IMR-90 (cell line): Measurements from ENCODE around the gene LONP1. TPM values are rescaled to one million over a fixed set of nuclear protein-coding genes. Genes with fewer than 3 reads are reported as not detected.

Source experiments
- ATAC-seq: fragments of 200-7000 bp; cut with Tn5 transposase; 2 replicates; pipeline ENCODE4 v1.9.1; 2020; ENCODE audit warnings: low read depth, mild to moderate bottlenecking, moderate library complexity
- BruUV-seq: library from RNA; stranded (reverse); fragments of 400-500 nt; replicated peaks from 2 replicates; lab custom pipeline; 2021; lab: Mats Ljungman, UMichigan
- CTCF ChIA-PET: fragments of 300-600 bp; formaldehyde crosslinking; extraction: SDS; loops from one replicate; lab custom pipeline; 2021; ENCODE audit warnings: antibody characterized with exemption; lab: Yijun Ruan, JAX
- POLR2A ChIA-PET: fragments of 300-600 bp; sonication (Branson Sonifier 250); formaldehyde crosslinking; loops from one replicate; lab custom pipeline; 2022; ENCODE audit warnings: antibody characterized with exemption; ENCODE audit not compliant: unreplicated experiment; lab: Charles Lee
- DNase-seq: peaks from one replicate; pipeline ENCODE4 v3.0.0; 2013
- H2AFZ ChIP-seq: replicated peaks from 2 replicates; pipeline ENCODE3; 2013; ENCODE audit warnings: low read length, mild to moderate bottlenecking; ENCODE audit not compliant: poor library complexity
- H2AK5ac ChIP-seq: 2 replicates; pipeline ENCODE4 v1.6.1; 2013; ENCODE audit warnings: low read depth, low read length, inconsistent platforms
- H2AK9ac ChIP-seq: replicated peaks from 2 replicates; pipeline ENCODE3; 2013; ENCODE audit warnings: mild to moderate bottlenecking, low read depth, low read length, moderate library complexity; ENCODE audit not compliant: poor library complexity
- H2BK120ac ChIP-seq: 2 replicates; pipeline ENCODE4 v1.6.1; 2013; ENCODE audit warnings: low read depth, low read length, inconsistent platforms
- H2BK15ac ChIP-seq: 3 replicates; pipeline ENCODE4 v1.6.1; 2013; ENCODE audit warnings: low read depth, low read length, inconsistent platforms
- H2BK20ac ChIP-seq: 2 replicates; pipeline ENCODE4 v1.6.1; 2013; ENCODE audit warnings: low read depth, mild to moderate bottlenecking, inconsistent platforms, low read length, moderate library complexity
- H2BK5ac ChIP-seq: 2 replicates; pipeline ENCODE4 v1.6.1; 2013; ENCODE audit warnings: mild to moderate bottlenecking, low read depth, low read length, inconsistent platforms; ENCODE audit not compliant: poor library complexity, severe bottlenecking
- H3K14ac ChIP-seq: replicated peaks from 2 replicates; pipeline ENCODE4 v1.6.1; 2013; ENCODE audit warnings: low read depth, low read length, inconsistent platforms
- H3K18ac ChIP-seq: 2 replicates; pipeline ENCODE4 v1.6.1; 2013; ENCODE audit warnings: low read depth, low read length, control low read depth
- H3K23ac ChIP-seq: 2 replicates; pipeline ENCODE4 v1.6.1; 2013; ENCODE audit warnings: low read depth, low read length, inconsistent platforms
- H3K27ac ChIP-seq: 2 replicates; pipeline ENCODE4 v1.5.1; 2013; ENCODE audit warnings: mild to moderate bottlenecking, control low read depth, low read length; ENCODE audit not compliant: insufficient read depth
- H3K27me3 ChIP-seq: 2 replicates; pipeline ENCODE4 v1.6.1; 2013; ENCODE audit warnings: low read length; ENCODE audit not compliant: control insufficient read depth, insufficient read depth
- H3K36me3 ChIP-seq: 2 replicates; pipeline ENCODE4 v1.6.1; 2013; ENCODE audit warnings: low read length, mixed read lengths; ENCODE audit not compliant: control insufficient read depth, insufficient read depth
- H3K4ac ChIP-seq: 2 replicates; pipeline ENCODE4 v1.6.1; 2013; ENCODE audit warnings: low read depth, low read length, inconsistent platforms
- H3K4me1 ChIP-seq: 2 replicates; pipeline ENCODE4 v1.6.1; 2013; ENCODE audit warnings: low read length, mixed read lengths; ENCODE audit not compliant: control insufficient read depth, insufficient read depth
- H3K4me2 ChIP-seq: 2 replicates; pipeline ENCODE4 v1.6.1; 2013; ENCODE audit warnings: low read depth, mild to moderate bottlenecking, control low read depth, low read length, moderate library complexity
- H3K4me3 ChIP-seq: 2 replicates; pipeline ENCODE4 v1.5.1; 2013; ENCODE audit warnings: low read depth, mild to moderate bottlenecking, control low read depth, low read length, moderate library complexity; ENCODE audit not compliant: insufficient read depth
- H3K56ac ChIP-seq: 2 replicates; pipeline ENCODE4 v1.6.1; 2013; ENCODE audit warnings: low read length, inconsistent platforms; ENCODE audit not compliant: insufficient read depth; ENCODE audit errors: extremely low read depth
- H3K79me1 ChIP-seq, 2 experiments: 2 replicates each; pipeline ENCODE4 v1.6.1; 2013; ENCODE audit warnings: low read length in 2 of 2, inconsistent platforms in 1 of 2, low read depth in 1 of 2
- H3K9ac ChIP-seq: 2 replicates; pipeline ENCODE4 v1.6.1; 2013; ENCODE audit warnings: low read depth, low read length, control low read depth
- H3K9me1 ChIP-seq: 2 replicates; pipeline ENCODE4 v1.6.1; 2013; ENCODE audit warnings: low read length, inconsistent platforms; ENCODE audit not compliant: insufficient read depth
- H3K9me3 ChIP-seq: 2 replicates; pipeline ENCODE4 v1.6.1; 2013; ENCODE audit warnings: low read length; ENCODE audit not compliant: control insufficient read depth, insufficient read depth
- H4K20me1 ChIP-seq: 2 replicates; pipeline ENCODE4 v1.6.1; 2013; ENCODE audit warnings: low read length, inconsistent platforms; ENCODE audit not compliant: insufficient read depth
- H4K5ac ChIP-seq: 2 replicates; pipeline ENCODE4 v1.6.1; 2013; ENCODE audit warnings: mild to moderate bottlenecking, low read depth, low read length, control low read depth
- H4K8ac ChIP-seq, 2 experiments: 2 replicates each; pipeline ENCODE4 v1.6.1; 2013; ENCODE audit warnings: low read depth in 2 of 2, low read length in 2 of 2, control low read depth in 1 of 2, inconsistent platforms in 1 of 2
- H4K91ac ChIP-seq: 2 replicates; pipeline ENCODE4 v1.6.1; 2013; ENCODE audit warnings: low read depth, low read length, inconsistent platforms; ENCODE audit not compliant: insufficient read depth
- ELK1 ChIP-seq: fragments of 150-350 bp; IDR thresholded peaks from 2 replicates; pipeline ENCODE4 v1.6.1; 2016; ENCODE audit warnings: low read depth, mild to moderate bottlenecking, low read length, moderate library complexity, borderline replicate concordance
- MAFK ChIP-seq: IDR thresholded peaks from 2 replicates; pipeline ENCODE4 v1.6.1; 2012; ENCODE audit warnings: low read depth, low read length, improper control_type of control experiment
- POLR2A ChIP-seq: IDR thresholded peaks from 2 replicates; pipeline ENCODE4 v1.6.1; 2012; ENCODE audit warnings: mild to moderate bottlenecking, low read depth, low read length
- RAD21 ChIP-seq: IDR thresholded peaks from 2 replicates; pipeline ENCODE4 v1.6.1; 2012; ENCODE audit warnings: low read length, improper control_type of control experiment
- RCOR1 ChIP-seq: IDR thresholded peaks from 2 replicates; pipeline ENCODE4 v1.6.1; 2012; ENCODE audit warnings: mild to moderate bottlenecking, low read length, improper control_type of control experiment; ENCODE audit not compliant: insufficient replicate concordance
- SMC3 ChIP-seq: fragments of 150-350 bp; IDR thresholded peaks from 2 replicates; pipeline ENCODE4 v1.6.1; 2016; ENCODE audit warnings: low read depth, mild to moderate bottlenecking, antibody characterized with exemption, low read length, moderate library complexity
- WGBS, 2 experiments: methylation state at CpG; one replicate each; pipeline versions ENCODE4 v1.1.5 to v1.1.7; 2013; ENCODE audit warnings: missing lambda C conversion rate in 2 of 2; ENCODE audit not compliant: insufficient read length in 1 of 2; ENCODE audit errors: extremely low coverage in 2 of 2; 5-methylcytosine and 5-hydroxymethylcytosine counted together
- dilution Hi-C: fragments of 300-500 bp; cut with HindIII; formaldehyde crosslinking; loops from one replicate; pipeline ENCODE4 v1.14.3; 2018; ENCODE audit warnings: low sequenced_read_pairs; ENCODE audit not compliant: unreplicated experiment
- in situ Hi-C: fragments of 300-500 bp; cut with MboI; formaldehyde crosslinking; loops from 3 replicates; pipeline ENCODE4 v1.14.3; 2019; ENCODE audit warnings: low sequenced_read_pairs, inconsistent platforms, mixed read lengths
- intact Hi-C: fragments of 100-400 bp; cut with micrococcal nuclease; formaldehyde crosslinking; loops from 2 replicates; pipeline ENCODE4 v1.10.0; 2022
- polyA plus RNA-seq, 3 experiments: library from polyadenylated mRNA; depleted of rRNA; stranded (reverse); fragments of >200 nt; gene quantifications; 2 replicates each; pipeline ENCODE4 v1.2.3, GENCODE V29; 2012; ENCODE audit warnings: low replicate concordance in 1 of 3
- total RNA-seq: library from RNA; depleted of rRNA; stranded (reverse); fragments of >200 nt; gene quantifications from 2 replicates; pipeline ENCODE4 v1.2.3, GENCODE V29; 2012
- TF ChIP-seq, protein P1 (sequence below): conservative IDR thresholded peaks from 2 replicates; pipeline ENCODE4 v1.5.1; 2012; ENCODE audit warnings: mild to moderate bottlenecking, low read depth, low read length, improper control_type of control experiment
- TF ChIP-seq, protein P2 (sequence below): fragments of 150-350 bp; IDR thresholded peaks from 2 replicates; pipeline ENCODE4 v1.6.1; 2017; ENCODE audit warnings: mild to moderate bottlenecking, antibody characterized with exemption, low read length, low read depth

Gene LONP1
- total and polyA plus RNA-seq, 2 of the 4 experiments (the other 2 are of a cell fraction), result 64.2 to 93.2 TPM

DNA sequence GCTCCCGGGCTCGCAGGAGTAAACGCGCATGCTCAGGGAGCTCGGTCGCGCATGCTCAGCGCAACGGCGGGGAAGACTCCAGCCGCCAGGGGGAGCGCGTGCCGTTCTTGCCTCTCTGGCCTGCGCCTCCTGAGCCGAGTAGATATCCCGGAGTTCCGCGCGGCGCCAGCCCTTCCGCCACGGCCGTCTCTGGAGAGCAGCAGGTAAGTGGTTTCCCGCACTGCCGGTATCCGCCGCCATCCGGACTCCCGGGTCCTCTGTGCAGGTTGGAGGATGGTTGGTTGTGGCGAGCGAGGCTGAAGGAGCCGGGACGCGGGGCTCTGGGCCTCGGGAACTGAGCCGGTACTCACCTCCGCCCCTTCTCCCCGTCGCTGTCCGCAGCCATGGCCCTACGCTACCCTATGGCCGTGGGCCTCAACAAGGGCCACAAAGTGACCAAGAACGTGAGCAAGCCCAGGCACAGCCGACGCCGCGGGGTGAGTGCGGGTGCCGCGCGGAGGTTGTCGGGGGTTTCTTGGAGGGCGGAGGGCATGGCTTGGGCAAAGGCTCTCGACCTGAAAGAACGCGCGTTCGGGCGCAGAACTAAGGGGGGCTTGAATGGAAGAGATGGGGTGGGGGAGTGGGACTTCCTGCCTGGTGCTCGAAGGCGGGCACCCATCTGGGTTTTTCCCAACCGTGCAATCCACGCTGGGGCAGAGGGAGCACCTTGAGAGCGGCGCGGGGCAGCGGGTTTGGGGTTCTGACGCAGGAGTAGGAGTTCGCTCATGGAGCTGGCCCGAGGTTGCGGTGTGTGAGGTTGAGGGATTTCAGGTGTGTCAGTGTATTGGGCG lies 29.6 kb downstream of the LONP1 start, which contains the start of gene RPL36:
RPL36 (plus strand) TSS at position 171 of the 830 bp plus-strand sequence; CDS start at position 384, 213 bp downstream.
- dilution Hi-C loops, result no loop called here
- H2AK9ac ChIP-seq, result peak within 1 kb of the TSS; percentile 100
- H2AFZ ChIP-seq, result peak within 1 kb of the TSS; percentile 95
- intact Hi-C loops, result no loop called here
- H3K4me3 ChIP-seq, result peak within 1 kb of the TSS; percentile 74
- peaks cover 53% of the 10 kb centered on the region for H4K20me1 ChIP-seq
- peak within 1 kb of the TSS; percentile 88 for H3K4ac ChIP-seq
- H2BK5ac ChIP-seq, result peak within 1 kb of the TSS; percentile 61
- peak within 1 kb of the TSS; percentile 93 for H3K14ac ChIP-seq
- H3K4me2 ChIP-seq, result peak within 1 kb of the TSS; percentile 97
- H3K4me1 ChIP-seq, result peaks cover 2% of the 10 kb centered on the region; the same call in 1 of the 2 replicates
- peak within 1 kb of the TSS; percentile 24; the same call in 1 of the 2 replicates for H3K56ac ChIP-seq
- peak; percentile 93 for DNase-seq
- ChIA-PET POLR2A (no interaction called here), CTCF (interaction anchor here (0.9 kb wide), 3 partner anchors 15 to 82 kb away, joined by 3 to 5 read pairs (median 3); no protein-coding TSS in a partner anchor)
- H2BK15ac ChIP-seq, result no peak within 1 kb of the TSS
- peak within 1 kb of the TSS; percentile 90 for H2AK5ac ChIP-seq
- no peak within 1 kb of the TSS for H2BK20ac ChIP-seq
- H3K18ac ChIP-seq, result no peak within 1 kb of the TSS
- H3K79me1 ChIP-seq, result peaks cover 0 to 45% of the 10 kb centered on the region in 2 experiments; a peak in 1 of 4 replicates
- TF ChIP-seq RAD21 (peak; percentile 57), POLR2A (peak; percentile 99), SMC3 (peak; percentile 29; the same call in 1 of the 2 replicates), ELK1 (no peak), RCOR1 (peak; percentile 45), MAFK (no peak)
- TF ChIP-seq, protein P1, sequence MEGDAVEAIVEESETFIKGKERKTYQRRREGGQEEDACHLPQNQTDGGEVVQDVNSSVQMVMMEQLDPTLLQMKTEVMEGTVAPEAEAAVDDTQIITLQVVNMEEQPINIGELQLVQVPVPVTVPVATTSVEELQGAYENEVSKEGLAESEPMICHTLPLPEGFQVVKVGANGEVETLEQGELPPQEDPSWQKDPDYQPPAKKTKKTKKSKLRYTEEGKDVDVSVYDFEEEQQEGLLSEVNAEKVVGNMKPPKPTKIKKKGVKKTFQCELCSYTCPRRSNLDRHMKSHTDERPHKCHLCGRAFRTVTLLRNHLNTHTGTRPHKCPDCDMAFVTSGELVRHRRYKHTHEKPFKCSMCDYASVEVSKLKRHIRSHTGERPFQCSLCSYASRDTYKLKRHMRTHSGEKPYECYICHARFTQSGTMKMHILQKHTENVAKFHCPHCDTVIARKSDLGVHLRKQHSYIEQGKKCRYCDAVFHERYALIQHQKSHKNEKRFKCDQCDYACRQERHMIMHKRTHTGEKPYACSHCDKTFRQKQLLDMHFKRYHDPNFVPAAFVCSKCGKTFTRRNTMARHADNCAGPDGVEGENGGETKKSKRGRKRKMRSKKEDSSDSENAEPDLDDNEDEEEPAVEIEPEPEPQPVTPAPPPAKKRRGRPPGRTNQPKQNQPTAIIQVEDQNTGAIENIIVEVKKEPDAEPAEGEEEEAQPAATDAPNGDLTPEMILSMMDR, result peak; percentile 99
- TF ChIP-seq, protein P2, sequence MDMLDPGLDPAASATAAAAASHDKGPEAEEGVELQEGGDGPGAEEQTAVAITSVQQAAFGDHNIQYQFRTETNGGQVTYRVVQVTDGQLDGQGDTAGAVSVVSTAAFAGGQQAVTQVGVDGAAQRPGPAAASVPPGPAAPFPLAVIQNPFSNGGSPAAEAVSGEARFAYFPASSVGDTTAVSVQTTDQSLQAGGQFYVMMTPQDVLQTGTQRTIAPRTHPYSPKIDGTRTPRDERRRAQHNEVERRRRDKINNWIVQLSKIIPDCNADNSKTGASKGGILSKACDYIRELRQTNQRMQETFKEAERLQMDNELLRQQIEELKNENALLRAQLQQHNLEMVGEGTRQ, result peak; percentile 36; the same call in 1 of the 2 replicates
- peak within 1 kb of the TSS; percentile 26 to 97 for H4K8ac ChIP-seq
- H3K23ac ChIP-seq, result peak within 1 kb of the TSS; percentile 96
- H4K5ac ChIP-seq, result peak within 1 kb of the TSS; percentile 52
- H3K9me3 ChIP-seq, result no peaks in the 10 kb centered on the region
- H2BK120ac ChIP-seq, result no peak within 1 kb of the TSS
- in situ Hi-C loops, result no loop called here
- H3K27ac ChIP-seq, result peak within 1 kb of the TSS; percentile 78
- H3K27me3 ChIP-seq, result no peaks in the 10 kb centered on the region
- H4K91ac ChIP-seq, result peak within 1 kb of the TSS; percentile 83; the same call in 1 of the 2 replicates
- ATAC-seq, result peak; percentile 65
- BruUV-seq, result TSS peak; percentile 75
- 2% methylated on average over 32 of the region's 73 CpGs; no CpG with 5 or more reads in 1 of the 2 experiments for WGBS, 2 experiments
- H3K36me3 ChIP-seq, result peaks cover 41% of the 10 kb centered on the region
- peak within 1 kb of the TSS; percentile 78 for H3K9ac ChIP-seq
- peaks cover 7% of the 10 kb centered on the region; the same call in 1 of the 2 replicates for H3K9me1 ChIP-seq
